IMR-90 (cell line): ENCODE measurements around the gene RGS9. TPM values are rescaled to one million over a fixed set of nuclear protein-coding genes. Genes with fewer than 3 reads are reported as not detected.

ENCODE experiments used
- ATAC-seq: fragments of 200-7000 bp; cut with Tn5 transposase; 2 replicates; pipeline ENCODE4 v1.9.1; 2020; ENCODE audit warnings: low read depth, mild to moderate bottlenecking, moderate library complexity
- BruUV-seq: library from RNA; stranded (reverse); fragments of 400-500 nt; replicated peaks from 2 replicates; lab custom pipeline; 2021; lab: Mats Ljungman, UMichigan
- CTCF ChIA-PET: fragments of 300-600 bp; formaldehyde crosslinking; extraction: SDS; loops from one replicate; lab custom pipeline; 2021; ENCODE audit warnings: antibody characterized with exemption; lab: Yijun Ruan, JAX
- POLR2A ChIA-PET: fragments of 300-600 bp; sonication (Branson Sonifier 250); formaldehyde crosslinking; loops from one replicate; lab custom pipeline; 2022; ENCODE audit warnings: antibody characterized with exemption; ENCODE audit not compliant: unreplicated experiment; lab: Charles Lee
- DNase-seq: peaks from one replicate; pipeline ENCODE4 v3.0.0; 2013
- H2AFZ ChIP-seq: replicated peaks from 2 replicates; pipeline ENCODE3; 2013; ENCODE audit warnings: low read length, mild to moderate bottlenecking; ENCODE audit not compliant: poor library complexity
- H2AK5ac ChIP-seq: 2 replicates; pipeline ENCODE4 v1.6.1; 2013; ENCODE audit warnings: low read depth, low read length, inconsistent platforms
- H2AK9ac ChIP-seq: replicated peaks from 2 replicates; pipeline ENCODE3; 2013; ENCODE audit warnings: mild to moderate bottlenecking, low read depth, low read length, moderate library complexity; ENCODE audit not compliant: poor library complexity
- H2BK120ac ChIP-seq: 2 replicates; pipeline ENCODE4 v1.6.1; 2013; ENCODE audit warnings: low read depth, low read length, inconsistent platforms
- H2BK15ac ChIP-seq: 3 replicates; pipeline ENCODE4 v1.6.1; 2013; ENCODE audit warnings: low read depth, low read length, inconsistent platforms
- H2BK20ac ChIP-seq: 2 replicates; pipeline ENCODE4 v1.6.1; 2013; ENCODE audit warnings: low read depth, mild to moderate bottlenecking, inconsistent platforms, low read length, moderate library complexity
- H2BK5ac ChIP-seq: 2 replicates; pipeline ENCODE4 v1.6.1; 2013; ENCODE audit warnings: mild to moderate bottlenecking, low read depth, low read length, inconsistent platforms; ENCODE audit not compliant: poor library complexity, severe bottlenecking
- H3K14ac ChIP-seq: replicated peaks from 2 replicates; pipeline ENCODE4 v1.6.1; 2013; ENCODE audit warnings: low read depth, low read length, inconsistent platforms
- H3K18ac ChIP-seq: 2 replicates; pipeline ENCODE4 v1.6.1; 2013; ENCODE audit warnings: low read depth, low read length, control low read depth
- H3K23ac ChIP-seq: 2 replicates; pipeline ENCODE4 v1.6.1; 2013; ENCODE audit warnings: low read depth, low read length, inconsistent platforms
- H3K27ac ChIP-seq: 2 replicates; pipeline ENCODE4 v1.5.1; 2013; ENCODE audit warnings: mild to moderate bottlenecking, control low read depth, low read length; ENCODE audit not compliant: insufficient read depth
- H3K27me3 ChIP-seq: 2 replicates; pipeline ENCODE4 v1.6.1; 2013; ENCODE audit warnings: low read length; ENCODE audit not compliant: control insufficient read depth, insufficient read depth
- H3K36me3 ChIP-seq: 2 replicates; pipeline ENCODE4 v1.6.1; 2013; ENCODE audit warnings: low read length, mixed read lengths; ENCODE audit not compliant: control insufficient read depth, insufficient read depth
- H3K4ac ChIP-seq: 2 replicates; pipeline ENCODE4 v1.6.1; 2013; ENCODE audit warnings: low read depth, low read length, inconsistent platforms
- H3K4me1 ChIP-seq: 2 replicates; pipeline ENCODE4 v1.6.1; 2013; ENCODE audit warnings: low read length, mixed read lengths; ENCODE audit not compliant: control insufficient read depth, insufficient read depth
- H3K4me2 ChIP-seq: 2 replicates; pipeline ENCODE4 v1.6.1; 2013; ENCODE audit warnings: low read depth, mild to moderate bottlenecking, control low read depth, low read length, moderate library complexity
- H3K4me3 ChIP-seq: 2 replicates; pipeline ENCODE4 v1.5.1; 2013; ENCODE audit warnings: low read depth, mild to moderate bottlenecking, control low read depth, low read length, moderate library complexity; ENCODE audit not compliant: insufficient read depth
- H3K56ac ChIP-seq: 2 replicates; pipeline ENCODE4 v1.6.1; 2013; ENCODE audit warnings: low read length, inconsistent platforms; ENCODE audit not compliant: insufficient read depth; ENCODE audit errors: extremely low read depth
- H3K79me1 ChIP-seq, 2 experiments: 2 replicates each; pipeline ENCODE4 v1.6.1; 2013; ENCODE audit warnings: low read length in 2 of 2, inconsistent platforms in 1 of 2, low read depth in 1 of 2
- H3K9ac ChIP-seq: 2 replicates; pipeline ENCODE4 v1.6.1; 2013; ENCODE audit warnings: low read depth, low read length, control low read depth
- H3K9me1 ChIP-seq: 2 replicates; pipeline ENCODE4 v1.6.1; 2013; ENCODE audit warnings: low read length, inconsistent platforms; ENCODE audit not compliant: insufficient read depth
- H3K9me3 ChIP-seq: 2 replicates; pipeline ENCODE4 v1.6.1; 2013; ENCODE audit warnings: low read length; ENCODE audit not compliant: control insufficient read depth, insufficient read depth
- H4K20me1 ChIP-seq: 2 replicates; pipeline ENCODE4 v1.6.1; 2013; ENCODE audit warnings: low read length, inconsistent platforms; ENCODE audit not compliant: insufficient read depth
- H4K5ac ChIP-seq: 2 replicates; pipeline ENCODE4 v1.6.1; 2013; ENCODE audit warnings: mild to moderate bottlenecking, low read depth, low read length, control low read depth
- H4K8ac ChIP-seq, 2 experiments: 2 replicates each; pipeline ENCODE4 v1.6.1; 2013; ENCODE audit warnings: low read depth in 2 of 2, low read length in 2 of 2, control low read depth in 1 of 2, inconsistent platforms in 1 of 2
- H4K91ac ChIP-seq: 2 replicates; pipeline ENCODE4 v1.6.1; 2013; ENCODE audit warnings: low read depth, low read length, inconsistent platforms; ENCODE audit not compliant: insufficient read depth
- BHLHE40 ChIP-seq: fragments of 150-350 bp; IDR thresholded peaks from 2 replicates; pipeline ENCODE4 v1.6.1; 2016; ENCODE audit warnings: mild to moderate bottlenecking, low read depth, low read length
- CEBPB ChIP-seq: IDR thresholded peaks from 2 replicates; pipeline ENCODE4 v1.6.1; 2012; ENCODE audit warnings: low read depth, low read length, improper control_type of control experiment
- CHD1 ChIP-seq: IDR thresholded peaks from 2 replicates; pipeline ENCODE4 v1.6.1; 2012; ENCODE audit warnings: low read depth, low read length, improper control_type of control experiment
- FOS ChIP-seq: fragments of 150-350 bp; IDR thresholded peaks from 2 replicates; pipeline ENCODE4 v1.6.1; 2016; ENCODE audit warnings: low read depth, low read length
- MAFK ChIP-seq: IDR thresholded peaks from 2 replicates; pipeline ENCODE4 v1.6.1; 2012; ENCODE audit warnings: low read depth, low read length, improper control_type of control experiment
- MAZ ChIP-seq: IDR thresholded peaks from 2 replicates; pipeline ENCODE4 v1.6.1; 2012; ENCODE audit warnings: low read depth, mild to moderate bottlenecking, low read length, improper control_type of control experiment, moderate library complexity, borderline replicate concordance
- MXI1 ChIP-seq: IDR thresholded peaks from 2 replicates; pipeline ENCODE4 v1.6.1; 2012; ENCODE audit warnings: low read depth, mild to moderate bottlenecking, low read length, moderate library complexity, borderline replicate concordance
- NFE2L2 ChIP-seq: fragments of 150-350 bp; IDR thresholded peaks from 2 replicates; pipeline ENCODE4 v1.6.1; 2016; ENCODE audit warnings: low read depth, mild to moderate bottlenecking, low read length
- POLR2A ChIP-seq: IDR thresholded peaks from 2 replicates; pipeline ENCODE4 v1.6.1; 2012; ENCODE audit warnings: mild to moderate bottlenecking, low read depth, low read length
- RAD21 ChIP-seq: IDR thresholded peaks from 2 replicates; pipeline ENCODE4 v1.6.1; 2012; ENCODE audit warnings: low read length, improper control_type of control experiment
- RCOR1 ChIP-seq: IDR thresholded peaks from 2 replicates; pipeline ENCODE4 v1.6.1; 2012; ENCODE audit warnings: mild to moderate bottlenecking, low read length, improper control_type of control experiment; ENCODE audit not compliant: insufficient replicate concordance
- RFX5 ChIP-seq: IDR thresholded peaks from 2 replicates; pipeline ENCODE4 v1.8.0; 2012; ENCODE audit warnings: low read depth, mild to moderate bottlenecking, low read length, moderate library complexity
- SMC3 ChIP-seq: fragments of 150-350 bp; IDR thresholded peaks from 2 replicates; pipeline ENCODE4 v1.6.1; 2016; ENCODE audit warnings: low read depth, mild to moderate bottlenecking, antibody characterized with exemption, low read length, moderate library complexity
- WGBS, 2 experiments: methylation state at CpG; one replicate each; pipeline versions ENCODE4 v1.1.5 to v1.1.7; 2013; ENCODE audit warnings: missing lambda C conversion rate in 2 of 2; ENCODE audit not compliant: insufficient read length in 1 of 2; ENCODE audit errors: extremely low coverage in 2 of 2; 5-methylcytosine and 5-hydroxymethylcytosine counted together
- dilution Hi-C: fragments of 300-500 bp; cut with HindIII; formaldehyde crosslinking; loops from one replicate; pipeline ENCODE4 v1.14.3; 2018; ENCODE audit warnings: low sequenced_read_pairs; ENCODE audit not compliant: unreplicated experiment
- in situ Hi-C: fragments of 300-500 bp; cut with MboI; formaldehyde crosslinking; loops from 3 replicates; pipeline ENCODE4 v1.14.3; 2019; ENCODE audit warnings: low sequenced_read_pairs, inconsistent platforms, mixed read lengths
- intact Hi-C: fragments of 100-400 bp; cut with micrococcal nuclease; formaldehyde crosslinking; loops from 2 replicates; pipeline ENCODE4 v1.10.0; 2022
- polyA plus RNA-seq, 3 experiments: library from polyadenylated mRNA; depleted of rRNA; stranded (reverse); fragments of >200 nt; gene quantifications; 2 replicates each; pipeline ENCODE4 v1.2.3, GENCODE V29; 2012; ENCODE audit warnings: low replicate concordance in 1 of 3
- total RNA-seq: library from RNA; depleted of rRNA; stranded (reverse); fragments of >200 nt; gene quantifications from 2 replicates; pipeline ENCODE4 v1.2.3, GENCODE V29; 2012
- TF ChIP-seq, protein P1 (sequence below): fragments of 150-350 bp; IDR thresholded peaks from 2 replicates; pipeline ENCODE4 v1.6.1; 2017; ENCODE audit warnings: mild to moderate bottlenecking, antibody characterized with exemption, low read length, low read depth
- TF ChIP-seq, protein P2 (sequence below): fragments of 150-350 bp; IDR thresholded peaks from 2 replicates; pipeline ENCODE4 v1.6.1; 2016; ENCODE audit warnings: low read depth, mild to moderate bottlenecking, low read length, moderate library complexity, borderline replicate concordance
- TF ChIP-seq, protein P3 (sequence below): conservative IDR thresholded peaks from 2 replicates; pipeline ENCODE4 v1.5.1; 2012; ENCODE audit warnings: mild to moderate bottlenecking, low read depth, low read length, improper control_type of control experiment

The RGS9 gene
- total and polyA plus RNA-seq, 2 of the 4 experiments (the other 2 are of a cell fraction), result 0.90 to 1.1 TPM

DNA sequence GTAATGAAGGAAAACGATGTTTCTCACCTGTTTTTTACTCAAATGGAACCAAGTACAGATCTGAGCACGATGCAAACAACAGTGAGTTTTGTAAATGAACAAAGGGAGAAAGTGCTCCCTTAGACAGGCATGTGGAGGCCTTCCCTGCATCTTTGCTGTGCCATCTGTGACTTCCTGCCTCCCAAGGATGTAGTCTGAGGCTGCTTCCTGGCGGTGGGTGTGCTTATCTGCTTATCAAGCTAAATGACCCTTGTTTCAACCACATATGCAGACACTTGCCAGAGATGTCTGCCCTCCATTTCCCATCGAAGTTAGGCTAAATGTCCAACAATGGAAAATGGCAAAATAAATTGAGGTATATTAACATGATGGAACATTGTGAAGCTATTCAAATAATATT, 34.6 kb downstream of the RGS9 start:
- H3K4ac ChIP-seq, result peak overlapping the region; percentile 12; the same call in 1 of the 2 replicates
- no peaks in the 10 kb centered on the region for H3K79me1 ChIP-seq
- H3K27ac ChIP-seq, result no peak overlapping the region
- no peak overlapping the region for H2AK9ac ChIP-seq
- no peaks in the 10 kb centered on the region for H3K36me3 ChIP-seq
- H4K5ac ChIP-seq, result no peak overlapping the region
- no CpG with 5 or more reads among the region's 4 CpGs for WGBS, 2 experiments
- H3K4me3 ChIP-seq, result no peak overlapping the region
- no peak overlapping the region for H2AFZ ChIP-seq
- H4K20me1 ChIP-seq, result no peaks in the 10 kb centered on the region
- no peak overlapping the region for H2BK120ac ChIP-seq
- DNase-seq (no peak), ATAC-seq (no peak)
- peak overlapping the region; percentile 48 for H2BK20ac ChIP-seq
- ChIA-PET POLR2A (no interaction called here), CTCF (no interaction called here)
- H2AK5ac ChIP-seq, result peak overlapping the region; percentile 74
- intact Hi-C loops (no loop called here), in situ Hi-C loops (no loop called here), dilution Hi-C loops (no loop called here)
- peaks cover 28% of the 10 kb centered on the region for H3K9me1 ChIP-seq
- H2BK15ac ChIP-seq, result no peak overlapping the region
- H3K56ac ChIP-seq, result no peak overlapping the region
- peaks cover 9% of the 10 kb centered on the region for H3K4me1 ChIP-seq
- H3K9ac ChIP-seq, result no peak overlapping the region
- BruUV-seq, result no TSS peak
- H3K4me2 ChIP-seq, result no peak overlapping the region
- no peaks in the 10 kb centered on the region for H3K27me3 ChIP-seq
- H3K23ac ChIP-seq, result no peak overlapping the region
- TF ChIP-seq, protein P1, sequence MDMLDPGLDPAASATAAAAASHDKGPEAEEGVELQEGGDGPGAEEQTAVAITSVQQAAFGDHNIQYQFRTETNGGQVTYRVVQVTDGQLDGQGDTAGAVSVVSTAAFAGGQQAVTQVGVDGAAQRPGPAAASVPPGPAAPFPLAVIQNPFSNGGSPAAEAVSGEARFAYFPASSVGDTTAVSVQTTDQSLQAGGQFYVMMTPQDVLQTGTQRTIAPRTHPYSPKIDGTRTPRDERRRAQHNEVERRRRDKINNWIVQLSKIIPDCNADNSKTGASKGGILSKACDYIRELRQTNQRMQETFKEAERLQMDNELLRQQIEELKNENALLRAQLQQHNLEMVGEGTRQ, result no peak
- TF ChIP-seq RFX5 (no peak), MAZ (no peak), SMC3 (no peak), NFE2L2 (no peak), MAFK (no peak), MXI1 (no peak), RCOR1 (no peak), BHLHE40 (no peak), CEBPB (no peak), POLR2A (no peak), RAD21 (no peak), FOS (no peak), CHD1 (no peak)
- TF ChIP-seq, protein P2, sequence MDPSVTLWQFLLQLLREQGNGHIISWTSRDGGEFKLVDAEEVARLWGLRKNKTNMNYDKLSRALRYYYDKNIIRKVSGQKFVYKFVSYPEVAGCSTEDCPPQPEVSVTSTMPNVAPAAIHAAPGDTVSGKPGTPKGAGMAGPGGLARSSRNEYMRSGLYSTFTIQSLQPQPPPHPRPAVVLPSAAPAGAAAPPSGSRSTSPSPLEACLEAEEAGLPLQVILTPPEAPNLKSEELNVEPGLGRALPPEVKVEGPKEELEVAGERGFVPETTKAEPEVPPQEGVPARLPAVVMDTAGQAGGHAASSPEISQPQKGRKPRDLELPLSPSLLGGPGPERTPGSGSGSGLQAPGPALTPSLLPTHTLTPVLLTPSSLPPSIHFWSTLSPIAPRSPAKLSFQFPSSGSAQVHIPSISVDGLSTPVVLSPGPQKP, result no peak
- TF ChIP-seq, protein P3, sequence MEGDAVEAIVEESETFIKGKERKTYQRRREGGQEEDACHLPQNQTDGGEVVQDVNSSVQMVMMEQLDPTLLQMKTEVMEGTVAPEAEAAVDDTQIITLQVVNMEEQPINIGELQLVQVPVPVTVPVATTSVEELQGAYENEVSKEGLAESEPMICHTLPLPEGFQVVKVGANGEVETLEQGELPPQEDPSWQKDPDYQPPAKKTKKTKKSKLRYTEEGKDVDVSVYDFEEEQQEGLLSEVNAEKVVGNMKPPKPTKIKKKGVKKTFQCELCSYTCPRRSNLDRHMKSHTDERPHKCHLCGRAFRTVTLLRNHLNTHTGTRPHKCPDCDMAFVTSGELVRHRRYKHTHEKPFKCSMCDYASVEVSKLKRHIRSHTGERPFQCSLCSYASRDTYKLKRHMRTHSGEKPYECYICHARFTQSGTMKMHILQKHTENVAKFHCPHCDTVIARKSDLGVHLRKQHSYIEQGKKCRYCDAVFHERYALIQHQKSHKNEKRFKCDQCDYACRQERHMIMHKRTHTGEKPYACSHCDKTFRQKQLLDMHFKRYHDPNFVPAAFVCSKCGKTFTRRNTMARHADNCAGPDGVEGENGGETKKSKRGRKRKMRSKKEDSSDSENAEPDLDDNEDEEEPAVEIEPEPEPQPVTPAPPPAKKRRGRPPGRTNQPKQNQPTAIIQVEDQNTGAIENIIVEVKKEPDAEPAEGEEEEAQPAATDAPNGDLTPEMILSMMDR, result no peak
- H3K14ac ChIP-seq, result no peak overlapping the region
- H2BK5ac ChIP-seq, result no peak overlapping the region
- H4K91ac ChIP-seq, result peak overlapping the region; percentile 28; the same call in 1 of the 2 replicates
- no peak overlapping the region for H4K8ac ChIP-seq
- H3K18ac ChIP-seq, result no peak overlapping the region
- H3K9me3 ChIP-seq, result no peaks in the 10 kb centered on the region
